ENCODE measurements around the gene TEX9.

DNA sequence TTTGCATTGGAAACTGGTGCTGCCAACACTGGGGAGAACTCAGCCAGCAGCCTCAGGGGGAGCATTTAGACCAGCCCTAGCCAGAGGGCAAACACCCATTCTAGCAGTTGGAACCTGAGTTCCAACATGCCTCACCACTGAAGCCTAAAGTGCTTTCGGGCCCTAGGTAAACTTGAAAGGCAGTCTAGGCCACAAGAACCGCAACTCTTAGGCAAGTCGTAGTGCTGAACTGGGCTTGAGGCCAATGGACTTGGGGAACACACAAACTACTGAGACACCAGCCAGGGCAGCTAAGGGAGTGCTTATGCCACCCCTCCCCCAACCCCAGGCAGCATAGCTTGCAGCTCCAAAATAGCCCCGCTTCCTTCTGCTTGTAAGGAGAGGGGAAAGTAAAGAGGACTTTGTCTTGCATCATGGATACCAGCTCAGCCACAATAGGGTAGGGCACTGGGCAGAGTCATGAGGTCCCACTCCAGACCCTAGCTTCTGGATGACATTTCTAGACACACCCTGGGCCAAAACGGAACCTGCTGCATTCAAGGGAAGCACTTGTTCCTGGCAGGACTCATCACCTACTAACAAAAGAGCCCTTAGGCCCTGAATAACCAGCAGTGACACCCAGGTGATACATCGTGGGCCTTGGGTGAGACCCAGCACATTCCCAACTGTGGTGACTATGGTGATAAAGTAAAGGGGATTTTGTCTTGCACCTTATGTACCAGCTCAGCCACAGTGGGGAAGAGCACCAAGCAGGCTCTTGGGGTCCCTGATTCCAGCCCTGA, 37.3 kb upstream of the TEX9 start:
- TF ChIP-seq OSR1 (CRISPR knock-in tag; IDR thresholded peaks at IDR 0.05), result no peak
- TF ChIP-seq PPARA (CRISPR knock-in tag; IDR thresholded peaks at IDR 0.05; ENCODE audit: borderline replicate concordance), result no peak
- TF ChIP-seq ESRRG (CRISPR knock-in tag; IDR thresholded peaks at IDR 0.05), result no peak
- TF ChIP-seq, protein P1, sequence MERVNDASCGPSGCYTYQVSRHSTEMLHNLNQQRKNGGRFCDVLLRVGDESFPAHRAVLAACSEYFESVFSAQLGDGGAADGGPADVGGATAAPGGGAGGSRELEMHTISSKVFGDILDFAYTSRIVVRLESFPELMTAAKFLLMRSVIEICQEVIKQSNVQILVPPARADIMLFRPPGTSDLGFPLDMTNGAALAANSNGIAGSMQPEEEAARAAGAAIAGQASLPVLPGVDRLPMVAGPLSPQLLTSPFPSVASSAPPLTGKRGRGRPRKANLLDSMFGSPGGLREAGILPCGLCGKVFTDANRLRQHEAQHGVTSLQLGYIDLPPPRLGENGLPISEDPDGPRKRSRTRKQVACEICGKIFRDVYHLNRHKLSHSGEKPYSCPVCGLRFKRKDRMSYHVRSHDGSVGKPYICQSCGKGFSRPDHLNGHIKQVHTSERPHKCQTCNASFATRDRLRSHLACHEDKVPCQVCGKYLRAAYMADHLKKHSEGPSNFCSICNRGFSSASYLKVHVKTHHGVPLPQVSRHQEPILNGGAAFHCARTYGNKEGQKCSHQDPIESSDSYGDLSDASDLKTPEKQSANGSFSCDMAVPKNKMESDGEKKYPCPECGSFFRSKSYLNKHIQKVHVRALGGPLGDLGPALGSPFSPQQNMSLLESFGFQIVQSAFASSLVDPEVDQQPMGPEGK (CRISPR knock-in tag; IDR thresholded peaks at IDR 0.05; ENCODE audit: borderline replicate concordance), result no peak
- TF ChIP-seq ZFP30 (CRISPR knock-in tag; IDR thresholded peaks at IDR 0.05), result no peak
- TF ChIP-seq ZFP3 (CRISPR knock-in tag; IDR thresholded peaks at IDR 0.05), result no peak
- TF ChIP-seq SNAI2 (CRISPR knock-in tag; IDR thresholded peaks at IDR 0.05), result no peak
- no peak for TF ChIP-seq RARB (CRISPR knock-in tag; IDR thresholded peaks at IDR 0.05)
- no peak for TF ChIP-seq GLIS3 (CRISPR knock-in tag; IDR thresholded peaks at IDR 0.05)
- TF ChIP-seq, protein P2, sequence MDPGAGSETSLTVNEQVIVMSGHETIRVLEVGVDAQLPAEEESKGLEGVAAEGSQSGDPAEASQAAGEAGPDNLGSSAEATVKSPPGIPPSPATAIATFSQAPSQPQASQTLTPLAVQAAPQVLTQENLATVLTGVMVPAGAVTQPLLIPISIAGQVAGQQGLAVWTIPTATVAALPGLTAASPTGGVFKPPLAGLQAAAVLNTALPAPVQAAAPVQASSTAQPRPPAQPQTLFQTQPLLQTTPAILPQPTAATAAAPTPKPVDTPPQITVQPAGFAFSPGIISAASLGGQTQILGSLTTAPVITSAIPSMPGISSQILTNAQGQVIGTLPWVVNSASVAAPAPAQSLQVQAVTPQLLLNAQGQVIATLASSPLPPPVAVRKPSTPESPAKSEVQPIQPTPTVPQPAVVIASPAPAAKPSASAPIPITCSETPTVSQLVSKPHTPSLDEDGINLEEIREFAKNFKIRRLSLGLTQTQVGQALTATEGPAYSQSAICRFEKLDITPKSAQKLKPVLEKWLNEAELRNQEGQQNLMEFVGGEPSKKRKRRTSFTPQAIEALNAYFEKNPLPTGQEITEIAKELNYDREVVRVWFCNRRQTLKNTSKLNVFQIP (CRISPR knock-in tag; IDR thresholded peaks at IDR 0.05; ENCODE audit: borderline replicate concordance, low read depth), result no peak
- no peak for TF ChIP-seq ZNF8 (CRISPR knock-in tag; IDR thresholded peaks at IDR 0.05)
